ENCODE results near the gene CDPF1.

DNA sequence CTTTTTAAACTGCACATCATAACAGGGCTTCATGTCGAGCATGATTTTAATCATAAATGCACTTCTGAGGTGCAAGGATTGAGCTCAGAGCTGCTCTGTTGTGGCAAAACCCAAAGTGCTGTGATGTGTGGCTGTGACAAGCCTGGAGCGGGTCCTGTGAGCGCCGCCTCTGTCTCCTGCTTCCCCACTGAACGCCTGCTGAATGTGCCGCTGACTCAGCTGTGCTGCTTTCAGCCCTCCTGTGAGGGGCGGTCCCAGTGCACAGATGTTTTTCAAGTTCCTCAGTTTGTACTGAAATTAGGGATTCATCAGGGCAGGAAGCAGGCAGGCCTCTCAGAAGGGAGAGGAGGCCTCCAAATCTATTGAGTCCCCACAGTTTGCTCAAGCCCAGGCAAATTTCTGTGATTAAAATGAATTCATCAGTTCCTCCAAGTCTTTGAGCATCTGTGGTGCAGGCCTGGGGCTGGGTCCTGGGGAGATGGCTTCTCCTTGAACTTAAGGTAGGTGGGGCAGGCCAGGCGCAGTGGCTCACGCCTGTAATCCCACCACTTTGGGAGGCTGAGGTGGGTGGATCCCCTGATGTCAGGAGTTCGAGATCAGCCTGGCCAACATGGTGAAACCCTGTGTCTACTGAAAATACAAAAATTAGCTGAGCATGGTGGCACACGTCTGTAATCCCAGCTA is 43.6 kb upstream of the CDPF1 start:
- TF ChIP-seq POLR2AphosphoS5 (IDR thresholded peaks at IDR 0.05; ENCODE audit: low read depth, low read length) (no peak), SIN3A (IDR thresholded peaks at IDR 0.05; ENCODE audit: borderline replicate concordance, insufficient read depth, low read depth, low read length) (no peak), TCF7L2 (IDR thresholded peaks at IDR 0.05; ENCODE audit: low read depth, low read length) (no peak)
- TF ChIP-seq, protein P1, sequence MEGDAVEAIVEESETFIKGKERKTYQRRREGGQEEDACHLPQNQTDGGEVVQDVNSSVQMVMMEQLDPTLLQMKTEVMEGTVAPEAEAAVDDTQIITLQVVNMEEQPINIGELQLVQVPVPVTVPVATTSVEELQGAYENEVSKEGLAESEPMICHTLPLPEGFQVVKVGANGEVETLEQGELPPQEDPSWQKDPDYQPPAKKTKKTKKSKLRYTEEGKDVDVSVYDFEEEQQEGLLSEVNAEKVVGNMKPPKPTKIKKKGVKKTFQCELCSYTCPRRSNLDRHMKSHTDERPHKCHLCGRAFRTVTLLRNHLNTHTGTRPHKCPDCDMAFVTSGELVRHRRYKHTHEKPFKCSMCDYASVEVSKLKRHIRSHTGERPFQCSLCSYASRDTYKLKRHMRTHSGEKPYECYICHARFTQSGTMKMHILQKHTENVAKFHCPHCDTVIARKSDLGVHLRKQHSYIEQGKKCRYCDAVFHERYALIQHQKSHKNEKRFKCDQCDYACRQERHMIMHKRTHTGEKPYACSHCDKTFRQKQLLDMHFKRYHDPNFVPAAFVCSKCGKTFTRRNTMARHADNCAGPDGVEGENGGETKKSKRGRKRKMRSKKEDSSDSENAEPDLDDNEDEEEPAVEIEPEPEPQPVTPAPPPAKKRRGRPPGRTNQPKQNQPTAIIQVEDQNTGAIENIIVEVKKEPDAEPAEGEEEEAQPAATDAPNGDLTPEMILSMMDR (IDR thresholded peaks at IDR 0.05), result no peak
- TF ChIP-seq, protein P2, sequence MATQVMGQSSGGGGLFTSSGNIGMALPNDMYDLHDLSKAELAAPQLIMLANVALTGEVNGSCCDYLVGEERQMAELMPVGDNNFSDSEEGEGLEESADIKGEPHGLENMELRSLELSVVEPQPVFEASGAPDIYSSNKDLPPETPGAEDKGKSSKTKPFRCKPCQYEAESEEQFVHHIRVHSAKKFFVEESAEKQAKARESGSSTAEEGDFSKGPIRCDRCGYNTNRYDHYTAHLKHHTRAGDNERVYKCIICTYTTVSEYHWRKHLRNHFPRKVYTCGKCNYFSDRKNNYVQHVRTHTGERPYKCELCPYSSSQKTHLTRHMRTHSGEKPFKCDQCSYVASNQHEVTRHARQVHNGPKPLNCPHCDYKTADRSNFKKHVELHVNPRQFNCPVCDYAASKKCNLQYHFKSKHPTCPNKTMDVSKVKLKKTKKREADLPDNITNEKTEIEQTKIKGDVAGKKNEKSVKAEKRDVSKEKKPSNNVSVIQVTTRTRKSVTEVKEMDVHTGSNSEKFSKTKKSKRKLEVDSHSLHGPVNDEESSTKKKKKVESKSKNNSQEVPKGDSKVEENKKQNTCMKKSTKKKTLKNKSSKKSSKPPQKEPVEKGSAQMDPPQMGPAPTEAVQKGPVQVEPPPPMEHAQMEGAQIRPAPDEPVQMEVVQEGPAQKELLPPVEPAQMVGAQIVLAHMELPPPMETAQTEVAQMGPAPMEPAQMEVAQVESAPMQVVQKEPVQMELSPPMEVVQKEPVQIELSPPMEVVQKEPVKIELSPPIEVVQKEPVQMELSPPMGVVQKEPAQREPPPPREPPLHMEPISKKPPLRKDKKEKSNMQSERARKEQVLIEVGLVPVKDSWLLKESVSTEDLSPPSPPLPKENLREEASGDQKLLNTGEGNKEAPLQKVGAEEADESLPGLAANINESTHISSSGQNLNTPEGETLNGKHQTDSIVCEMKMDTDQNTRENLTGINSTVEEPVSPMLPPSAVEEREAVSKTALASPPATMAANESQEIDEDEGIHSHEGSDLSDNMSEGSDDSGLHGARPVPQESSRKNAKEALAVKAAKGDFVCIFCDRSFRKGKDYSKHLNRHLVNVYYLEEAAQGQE (IDR thresholded peaks at IDR 0.05; ENCODE audit: insufficient read depth in 1 of 2, low read depth in 2 of 2, low read length in 1 of 2), result no peak

Measured in Panc1 (cell line).